ENCODE data around the gene FBXO41.

Gene FBXO41

DNA sequence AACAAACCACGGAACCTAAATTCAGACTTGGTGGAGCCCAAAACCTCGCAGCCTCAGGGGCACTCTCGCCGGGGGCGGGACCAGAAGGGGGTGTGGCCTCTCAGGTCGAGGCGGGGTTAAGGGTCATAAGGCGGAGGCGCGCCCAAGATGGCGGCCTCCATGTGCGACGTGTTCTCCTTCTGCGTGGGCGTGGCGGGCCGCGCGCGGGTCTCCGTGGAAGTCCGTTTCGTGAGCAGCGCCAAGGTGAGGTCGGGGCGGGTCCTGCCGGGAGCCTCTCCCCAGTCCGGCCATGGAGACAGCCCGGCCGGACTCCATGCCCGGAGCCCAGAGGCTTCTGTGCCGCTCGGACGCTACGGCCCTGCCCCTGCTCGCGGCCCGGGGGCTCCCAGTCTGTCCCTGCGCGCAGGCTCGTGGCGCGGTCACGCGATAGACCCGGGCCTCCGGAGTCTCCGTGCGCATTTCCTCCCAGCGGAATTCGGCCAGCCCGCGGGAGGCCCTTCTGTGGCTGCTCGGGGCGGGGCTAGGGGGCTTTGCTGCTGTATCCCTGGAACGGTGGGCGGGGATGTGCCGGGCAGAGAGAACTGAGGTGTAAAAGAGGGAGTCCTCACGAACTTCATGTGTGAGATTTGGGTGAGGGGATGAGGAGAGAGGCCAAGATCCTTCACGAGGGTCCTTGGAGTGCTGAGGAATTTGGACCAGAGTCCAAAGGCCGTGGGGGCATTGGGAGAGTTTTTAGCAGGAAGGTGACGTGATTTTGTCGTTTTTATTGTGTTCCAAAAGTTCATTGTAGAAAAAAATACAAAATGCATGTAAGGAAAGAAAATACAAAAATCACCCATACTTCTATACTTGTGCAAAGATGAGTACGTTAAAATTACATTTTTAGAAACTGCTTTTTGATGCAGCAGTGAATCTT is 69.9 kb downstream of the FBXO41 start, which contains the start of gene SMYD5:
Gene SMYD5 (plus strand): TSS at position 126 of the 916 bp plus-strand sequence. CDS start 22 bp downstream, at position 148.
- peak; percentile 84 to 86 for DNase-seq (ENCODE audit: low read depth in 2 of 2)

DNA sequence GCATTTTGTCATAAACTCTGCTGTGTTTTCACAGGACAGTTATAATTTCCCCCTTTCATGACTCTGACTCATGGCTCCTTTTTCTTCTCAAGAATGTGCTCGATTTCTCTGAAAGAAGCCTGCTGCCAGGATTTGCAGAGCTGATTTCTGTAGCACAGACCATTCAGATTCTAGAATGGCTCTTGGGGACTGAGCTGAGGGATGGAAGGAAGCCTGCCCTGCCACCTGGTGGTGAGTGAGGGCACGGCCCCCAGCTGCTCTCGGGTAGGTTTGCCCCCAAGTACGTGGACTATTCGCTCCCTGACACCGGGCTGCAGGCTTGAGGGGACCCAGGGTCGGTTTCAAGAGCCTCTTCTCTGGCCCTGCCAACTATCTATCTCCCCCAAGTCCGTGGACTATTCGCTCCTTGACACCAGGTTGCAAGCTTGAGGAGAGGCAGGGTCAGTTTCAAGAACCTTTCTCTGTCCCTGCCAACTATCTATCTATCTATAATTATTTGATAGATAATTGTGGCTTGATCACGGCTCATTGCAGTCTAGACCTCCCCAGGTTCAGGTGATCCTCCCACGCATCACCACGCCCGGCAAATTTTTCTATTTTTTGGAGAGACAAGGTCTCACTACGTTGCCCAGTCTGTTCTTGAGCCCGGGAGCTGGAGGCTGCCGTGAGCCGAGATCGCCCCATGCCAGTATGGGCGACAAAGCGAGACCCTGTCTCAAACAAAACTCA is 71.7 kb downstream of the FBXO41 start:
- DNase-seq (ENCODE audit: low read depth in 2 of 2), result peak; percentile 47 to 67

DNA sequence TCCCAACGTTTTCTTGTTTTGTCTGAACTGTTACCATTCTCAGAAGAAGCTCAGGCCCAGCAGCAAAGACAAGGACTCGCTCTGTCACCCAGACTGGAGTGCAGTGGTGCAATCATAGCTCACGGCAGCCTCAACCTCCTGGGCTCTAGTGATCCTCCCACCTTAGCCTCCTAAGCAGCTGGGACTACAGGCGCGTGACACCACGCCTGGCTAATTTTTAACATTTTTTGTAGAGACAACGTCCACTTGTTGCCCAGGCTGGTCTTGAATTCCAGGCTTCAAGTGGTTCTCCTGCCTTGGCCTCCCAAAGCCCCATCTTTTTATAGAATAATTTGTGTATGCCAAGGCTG is 72.2 kb downstream of the FBXO41 start:
- no peak for DNase-seq (ENCODE audit: low read depth in 2 of 2)

DNA sequence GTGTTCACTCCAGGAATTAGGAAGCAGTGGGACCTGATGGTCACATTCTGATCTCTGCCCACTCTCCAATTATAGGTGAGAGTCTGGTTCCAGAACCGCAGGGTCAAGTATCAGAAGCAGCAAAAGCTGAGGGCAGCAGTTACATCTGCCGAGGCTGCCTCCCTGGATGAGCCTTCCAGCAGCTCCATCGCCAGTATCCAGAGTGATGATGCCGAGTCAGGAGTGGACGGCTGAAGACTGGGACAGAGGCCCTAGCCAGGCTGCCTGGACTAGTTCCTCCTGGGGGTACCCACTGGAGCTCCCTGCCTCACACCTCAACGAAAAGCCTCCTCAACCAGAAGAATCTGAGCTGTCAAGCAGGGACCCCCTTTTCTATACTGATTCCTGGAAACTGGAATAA is 73.6 kb downstream of the FBXO41 start:
- no peak for DNase-seq (ENCODE audit: low read depth in 2 of 2)

DNA sequence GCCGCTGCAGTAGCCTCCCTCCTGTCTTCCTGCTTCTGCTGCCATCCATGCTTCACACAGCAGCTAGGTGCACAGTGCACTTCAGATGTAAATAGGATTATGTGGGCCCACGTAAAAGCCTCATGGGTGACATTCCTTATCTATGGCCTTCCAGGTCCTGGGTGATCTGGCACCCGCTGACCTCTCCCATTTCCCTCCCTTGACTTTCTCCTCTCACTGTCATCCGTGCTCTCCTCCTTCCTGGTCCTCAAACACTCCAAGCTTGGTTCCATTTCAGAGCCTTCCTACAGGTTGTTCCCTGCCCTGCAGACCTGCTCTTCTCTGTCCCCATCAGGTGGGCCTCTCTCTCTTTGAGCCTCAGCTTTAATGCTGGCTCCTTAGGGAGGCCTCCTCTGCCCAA is 74.3 kb downstream of the FBXO41 start:
- DNase-seq (ENCODE audit: low read depth in 2 of 2), result no peak

DNA sequence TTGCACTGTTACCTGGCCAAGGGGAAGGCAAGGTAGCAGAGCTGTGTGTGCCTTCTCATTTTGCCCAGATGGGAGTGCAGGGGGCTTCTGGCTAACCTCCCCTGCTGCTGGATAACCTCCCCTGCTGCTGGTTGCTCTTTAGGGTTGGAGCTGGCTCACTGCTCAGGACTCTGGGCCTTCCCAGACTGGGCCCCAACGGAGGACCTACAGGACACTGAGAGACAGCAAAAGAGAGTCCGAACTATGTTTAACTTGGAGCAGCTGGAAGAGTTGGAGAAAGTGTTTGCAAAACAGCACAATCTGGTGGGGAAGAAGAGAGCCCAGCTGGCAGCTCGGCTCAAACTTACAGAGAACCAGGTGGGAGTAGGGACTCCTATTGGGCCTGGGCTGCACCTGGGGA is 76.0 kb downstream of the FBXO41 start:
- DNase-seq (ENCODE audit: low read depth in 2 of 2), result no peak

DNA sequence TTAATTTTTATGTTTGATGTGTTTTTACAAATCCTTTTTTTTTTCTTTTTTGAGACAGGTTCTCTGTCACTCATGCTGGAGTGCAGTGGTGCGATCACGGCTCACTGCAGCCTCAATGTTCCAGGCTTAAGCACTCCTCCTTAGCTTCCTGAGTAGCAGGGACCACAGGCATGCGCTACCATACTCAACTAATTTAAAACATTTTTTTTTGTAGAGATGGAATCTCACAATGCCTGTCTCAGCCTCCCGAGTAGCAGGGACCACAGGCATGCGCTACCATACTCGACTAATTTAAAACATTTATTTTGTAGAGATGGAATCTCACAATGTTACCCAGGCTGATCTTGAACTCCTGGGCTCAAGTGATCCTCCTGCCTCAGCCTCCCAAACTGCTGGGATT is 78.7 kb downstream of the FBXO41 start:
- no peak for DNase-seq (ENCODE audit: low read depth in 2 of 2)

Measured in stimulated activated CD8-positive, alpha-beta memory T cell treated with anti-CD3 and anti-CD28 coated beads, Interleukin-15, amount 100 ng/mL, for 48 hours (primary cell).